ENCODE measurements around the gene TENM4.

- TF ChIP-seq TCF12 (IDR thresholded peaks at IDR 0.05; ENCODE audit: low read depth) (no peak), EGR1 (IDR thresholded peaks at IDR 0.05) (no peak), YY1 (IDR thresholded peaks at IDR 0.05; ENCODE audit: low read depth) (no peak), ZBTB7A (IDR thresholded peaks at IDR 0.05; ENCODE audit: low read depth) (no peak), USF1 (IDR thresholded peaks at IDR 0.05) (no peak)
Observed at GRCh38 chr11:78795621-78796261, 645.1 kb downstream of the TENM4 start.

All from Ishikawa (cell line).